ENCODE data around the gene ADCYAP1R1. TPM values are rescaled to one million over a fixed set of nuclear protein-coding genes. Genes with fewer than 3 reads are reported as not detected.

Gene ADCYAP1R1
- total RNA-seq, 1 experiment from 2014 or later = 0.12 TPM

GRCh38 chr7:31146030-31146429 is 93.9 kb downstream of the ADCYAP1R1 start:
- no peaks in the 10 kb centered on the region for H4K20me1 ChIP-seq (ENCODE audit: insufficient read depth)
- H3K9ac ChIP-seq (ENCODE audit: low read length) = no peak overlapping the region
- TF ChIP-seq, protein P1, sequence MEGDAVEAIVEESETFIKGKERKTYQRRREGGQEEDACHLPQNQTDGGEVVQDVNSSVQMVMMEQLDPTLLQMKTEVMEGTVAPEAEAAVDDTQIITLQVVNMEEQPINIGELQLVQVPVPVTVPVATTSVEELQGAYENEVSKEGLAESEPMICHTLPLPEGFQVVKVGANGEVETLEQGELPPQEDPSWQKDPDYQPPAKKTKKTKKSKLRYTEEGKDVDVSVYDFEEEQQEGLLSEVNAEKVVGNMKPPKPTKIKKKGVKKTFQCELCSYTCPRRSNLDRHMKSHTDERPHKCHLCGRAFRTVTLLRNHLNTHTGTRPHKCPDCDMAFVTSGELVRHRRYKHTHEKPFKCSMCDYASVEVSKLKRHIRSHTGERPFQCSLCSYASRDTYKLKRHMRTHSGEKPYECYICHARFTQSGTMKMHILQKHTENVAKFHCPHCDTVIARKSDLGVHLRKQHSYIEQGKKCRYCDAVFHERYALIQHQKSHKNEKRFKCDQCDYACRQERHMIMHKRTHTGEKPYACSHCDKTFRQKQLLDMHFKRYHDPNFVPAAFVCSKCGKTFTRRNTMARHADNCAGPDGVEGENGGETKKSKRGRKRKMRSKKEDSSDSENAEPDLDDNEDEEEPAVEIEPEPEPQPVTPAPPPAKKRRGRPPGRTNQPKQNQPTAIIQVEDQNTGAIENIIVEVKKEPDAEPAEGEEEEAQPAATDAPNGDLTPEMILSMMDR (IDR thresholded peaks at IDR 0.05 in 2 of 3, conservative IDR thresholded peaks at IDR 0.05 in 1 of 3; ENCODE audit: borderline replicate concordance in 1 of 3, insufficient read depth in 1 of 3, low read depth in 2 of 3, low read length in 2 of 3) = no peak
- TF ChIP-seq YY1 (IDR thresholded peaks at IDR 0.05; ENCODE audit: extremely low read depth, insufficient replicate concordance, low read depth, low read length) (no peak), EGR1 (IDR thresholded peaks at IDR 0.05; ENCODE audit: low read depth) (no peak), EZH2phosphoT487 (IDR thresholded peaks at IDR 0.05; ENCODE audit: borderline replicate concordance) (no peak), TCF7L2 (IDR thresholded peaks at IDR 0.05; ENCODE audit: borderline replicate concordance, extremely low read depth, insufficient read depth, insufficient read length) (no peak), ELF1 (IDR thresholded peaks at IDR 0.05; ENCODE audit: borderline replicate concordance, low read depth) (no peak), POLR2A (IDR thresholded peaks at IDR 0.05; ENCODE audit: borderline replicate concordance, extremely low read depth, insufficient read depth, insufficient read length) (no peak), ATF3 (IDR thresholded peaks at IDR 0.05) (no peak), JUND (IDR thresholded peaks at IDR 0.05) (no peak), REST (IDR thresholded peaks at IDR 0.05; ENCODE audit: low read depth) (no peak), ZNF274 (IDR thresholded peaks at IDR 0.05; ENCODE audit: low read depth, low read length) (no peak), POLR2AphosphoS5 (IDR thresholded peaks at IDR 0.05; ENCODE audit: low read depth, low read length) (no peak), MAX (IDR thresholded peaks at IDR 0.05) (no peak), SRF (IDR thresholded peaks at IDR 0.05; ENCODE audit: low read depth) (no peak)
- TF ChIP-seq, protein P2, sequence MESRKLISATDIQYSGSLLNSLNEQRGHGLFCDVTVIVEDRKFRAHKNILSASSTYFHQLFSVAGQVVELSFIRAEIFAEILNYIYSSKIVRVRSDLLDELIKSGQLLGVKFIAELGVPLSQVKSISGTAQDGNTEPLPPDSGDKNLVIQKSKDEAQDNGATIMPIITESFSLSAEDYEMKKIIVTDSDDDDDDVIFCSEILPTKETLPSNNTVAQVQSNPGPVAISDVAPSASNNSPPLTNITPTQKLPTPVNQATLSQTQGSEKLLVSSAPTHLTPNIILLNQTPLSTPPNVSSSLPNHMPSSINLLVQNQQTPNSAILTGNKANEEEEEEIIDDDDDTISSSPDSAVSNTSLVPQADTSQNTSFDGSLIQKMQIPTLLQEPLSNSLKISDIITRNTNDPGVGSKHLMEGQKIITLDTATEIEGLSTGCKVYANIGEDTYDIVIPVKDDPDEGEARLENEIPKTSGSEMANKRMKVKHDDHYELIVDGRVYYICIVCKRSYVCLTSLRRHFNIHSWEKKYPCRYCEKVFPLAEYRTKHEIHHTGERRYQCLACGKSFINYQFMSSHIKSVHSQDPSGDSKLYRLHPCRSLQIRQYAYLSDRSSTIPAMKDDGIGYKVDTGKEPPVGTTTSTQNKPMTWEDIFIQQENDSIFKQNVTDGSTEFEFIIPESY (IDR thresholded peaks at IDR 0.05; ENCODE audit: extremely low read depth, insufficient replicate concordance, low read length) = no peak
- no peak overlapping the region for H3K4me2 ChIP-seq (ENCODE audit: low read length)
- DNase-seq (ENCODE audit: low read depth, low spot score) (no peak), ATAC-seq (no peak)
- H3K9me2 ChIP-seq (ENCODE audit: insufficient read depth) = no peaks in the 10 kb centered on the region
- H3K27ac ChIP-seq (ENCODE audit: low read depth, low read length) = no peak overlapping the region
- intact Hi-C loops (cut with micrococcal nuclease) = no loop called here
- H3K9me3 ChIP-seq (ENCODE audit: control insufficient read depth in 1 of 2, insufficient read depth in 1 of 2, low read depth in 1 of 2, low read length in 2 of 2) = no peaks in the 10 kb centered on the region
- H3K79me2 ChIP-seq (ENCODE audit: insufficient read depth, low read length) = no peaks in the 10 kb centered on the region
- ChIA-PET POLR2A (no interaction called here), RAD21 (ENCODE audit: low non-redundant PET in 1 of 2, low total read pairs in 2 of 2, uncharacterized antibody in 2 of 2, unreplicated experiment in 2 of 2) (no interaction called here), CTCF (interaction anchor here (1.2 kb wide), 2 partner anchors 11 to 487 kb away, joined by 4 read pairs; no protein-coding TSS in a partner anchor)
- H3K4me3 ChIP-seq (replicated peaks in 1 of 2; ENCODE audit: low read depth in 1 of 2, low read length in 2 of 2) = no peak overlapping the region
- no peaks in the 10 kb centered on the region for H3K4me1 ChIP-seq (ENCODE audit: control insufficient read depth in 1 of 2, insufficient read depth in 2 of 2, low read length in 2 of 2)
- BruUV-seq (replicated peaks) = no TSS peak
- H2AFZ ChIP-seq (ENCODE audit: low read depth, low read length, poor library complexity, severe bottlenecking) = no peak overlapping the region
- no peaks in the 10 kb centered on the region for H3K36me3 ChIP-seq (ENCODE audit: control insufficient read depth in 1 of 2, insufficient read depth in 2 of 2, low read length in 2 of 2)
- H3K27me3 ChIP-seq (ENCODE audit: insufficient read depth, low read length) = peaks cover 8% of the 10 kb centered on the region

Measured in HCT116 (cell line).